ENCODE measurements around the gene TBX21. TPM values are rescaled to one million over a fixed set of nuclear protein-coding genes. Genes with fewer than 3 reads are reported as not detected.
A peak's percentile ranks its signal among the peaks of the same experiment; 100 is the strongest.

TBX21 gene
- total and polyA plus RNA-seq, 2 donors, result 0.11 to 0.25 TPM

GRCh38 chr17:47774331-47774730 is 41.3 kb downstream of the TBX21 start:
- Histone ChIP-seq H3K4me3 (ENCODE audit: low read depth, low read length) (no peak overlapping the region), H3K27ac (ENCODE audit: low read depth) (no peak overlapping the region), H3K4me1 (ENCODE audit: insufficient read depth) (no peaks in the 10 kb centered on the region), H3K36me3 (ENCODE audit: insufficient read depth) (no peaks in the 10 kb centered on the region)
- 66% methylated on average over 4 of the region's 4 CpGs for WGBS
- DNase-seq (ENCODE audit: extremely low spot score), result no peak

DNA sequence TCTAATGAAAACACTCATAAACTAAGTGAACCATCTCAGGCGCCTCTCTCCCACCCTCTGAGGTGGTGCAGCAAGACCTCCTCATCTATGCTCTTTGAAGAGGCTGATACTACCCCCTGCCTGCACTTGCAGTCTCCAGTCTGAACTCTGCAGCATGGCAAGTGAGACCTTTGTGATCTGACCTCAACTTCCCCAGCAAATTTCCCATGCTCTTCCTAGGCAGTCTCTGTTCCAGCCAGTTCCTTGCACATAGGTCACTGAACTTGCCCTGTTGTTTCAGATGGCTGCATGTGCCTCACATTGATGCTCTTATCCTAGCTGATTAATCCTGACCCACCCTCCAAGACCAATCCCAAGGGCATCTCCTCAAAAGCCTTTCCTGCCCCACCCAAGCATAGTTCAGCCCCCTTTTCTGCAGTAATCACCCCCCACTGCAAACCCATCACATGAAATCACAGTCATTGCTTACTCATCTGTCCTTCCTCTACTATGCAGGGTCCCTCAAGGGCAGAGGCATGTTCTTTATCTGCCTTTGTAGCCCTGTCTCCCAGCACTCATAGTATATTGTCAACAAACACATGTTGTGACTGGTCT is 42.0 kb downstream of the TBX21 start:
- Histone ChIP-seq H3K4me1 (ENCODE audit: insufficient read depth) (no peaks in the 10 kb centered on the region), H3K27ac (ENCODE audit: low read depth) (no peak overlapping the region), H3K4me3 (ENCODE audit: low read depth, low read length) (no peak overlapping the region), H3K36me3 (ENCODE audit: insufficient read depth) (no peaks in the 10 kb centered on the region)
- DNase-seq (ENCODE audit: extremely low spot score), result no peak
- 75% methylated on average over 1 of the region's 1 CpG for WGBS

GRCh38 chr17:47776330-47777197 is 43.5 kb downstream of the TBX21 start:
- DNase-seq (ENCODE audit: extremely low spot score), result no peak
- Histone ChIP-seq H3K27ac (ENCODE audit: low read depth) (no peak overlapping the region), H3K36me3 (ENCODE audit: insufficient read depth) (no peaks in the 10 kb centered on the region), H3K4me3 (ENCODE audit: low read depth, low read length) (no peak overlapping the region), H3K4me1 (ENCODE audit: insufficient read depth) (no peaks in the 10 kb centered on the region)
- 39% methylated on average over 14 of the region's 14 CpGs for WGBS

DNA sequence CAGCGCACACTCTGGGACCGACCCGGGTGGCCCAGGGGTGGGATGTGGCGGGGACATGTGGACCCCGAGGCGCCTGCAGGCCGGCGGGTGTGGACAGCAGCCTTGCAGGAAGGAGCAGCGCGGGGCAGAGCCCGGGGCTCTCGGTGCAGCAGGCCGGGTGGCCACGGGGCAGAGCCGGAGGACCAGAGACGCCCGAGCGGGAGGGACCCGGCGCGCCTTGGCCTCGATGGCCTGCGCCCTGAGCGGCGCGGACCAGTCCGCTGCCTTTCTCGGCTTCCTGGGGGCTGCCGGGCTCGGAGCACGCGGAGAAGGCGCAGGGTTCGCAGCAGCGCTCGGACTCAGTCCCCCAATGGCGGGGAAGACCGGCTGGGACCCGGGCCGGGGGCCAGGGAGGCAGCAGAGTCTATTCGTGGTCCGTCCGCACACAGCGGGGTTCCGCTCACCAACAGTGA is 45.2 kb downstream of the TBX21 start:
- Histone ChIP-seq H3K36me3 (ENCODE audit: insufficient read depth) (no peaks in the 10 kb centered on the region), H3K27ac (ENCODE audit: low read depth) (no peak overlapping the region), H3K4me1 (ENCODE audit: insufficient read depth) (no peaks in the 10 kb centered on the region), H3K4me3 (ENCODE audit: low read depth, low read length) (no peak overlapping the region)
- DNase-seq (ENCODE audit: extremely low spot score), result no peak
- 20% methylated on average over 45 of the region's 45 CpGs for WGBS

DNA sequence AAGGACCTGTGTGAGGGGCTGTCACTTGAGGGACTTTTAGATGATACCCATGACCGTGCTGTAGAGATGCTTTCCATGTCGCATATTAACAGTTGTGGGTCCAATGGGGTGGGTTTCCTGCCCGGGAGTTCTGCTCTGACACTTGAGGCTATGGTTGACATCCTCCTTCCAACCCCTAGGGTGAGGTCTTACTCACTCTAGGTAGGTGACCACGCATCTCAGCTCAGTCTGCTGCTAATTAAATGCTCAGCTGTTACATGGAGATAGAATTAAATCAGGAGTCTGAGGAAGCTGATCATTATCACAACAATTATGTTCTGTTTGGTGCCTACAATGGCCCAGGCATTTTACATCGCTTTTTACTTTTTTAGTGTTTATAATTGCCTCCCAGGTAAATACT is 48.4 kb downstream of the TBX21 start:
- 70% methylated on average over 5 of the region's 5 CpGs for WGBS
- no peak for DNase-seq (ENCODE audit: extremely low spot score)
- no peaks in the 10 kb centered on the region for H3K4me1 ChIP-seq (ENCODE audit: insufficient read depth)
- no peaks in the 10 kb centered on the region for H3K36me3 ChIP-seq (ENCODE audit: insufficient read depth)
- no peak overlapping the region for H3K4me3 ChIP-seq (ENCODE audit: low read depth, low read length)
- H3K27ac ChIP-seq (ENCODE audit: low read depth), result no peak overlapping the region

GRCh38 chr17:47785538-47786123 is 52.6 kb downstream of the TBX21 start:
- 26% methylated on average over 5 of the region's 5 CpGs for WGBS
- H3K27ac ChIP-seq (ENCODE audit: low read depth), result no peak overlapping the region
- H3K36me3 ChIP-seq (ENCODE audit: insufficient read depth), result no peaks in the 10 kb centered on the region
- DNase-seq (ENCODE audit: extremely low spot score), result no peak
- H3K4me1 ChIP-seq (ENCODE audit: insufficient read depth), result no peaks in the 10 kb centered on the region
- H3K4me3 ChIP-seq (ENCODE audit: low read depth, low read length), result no peak overlapping the region

DNA sequence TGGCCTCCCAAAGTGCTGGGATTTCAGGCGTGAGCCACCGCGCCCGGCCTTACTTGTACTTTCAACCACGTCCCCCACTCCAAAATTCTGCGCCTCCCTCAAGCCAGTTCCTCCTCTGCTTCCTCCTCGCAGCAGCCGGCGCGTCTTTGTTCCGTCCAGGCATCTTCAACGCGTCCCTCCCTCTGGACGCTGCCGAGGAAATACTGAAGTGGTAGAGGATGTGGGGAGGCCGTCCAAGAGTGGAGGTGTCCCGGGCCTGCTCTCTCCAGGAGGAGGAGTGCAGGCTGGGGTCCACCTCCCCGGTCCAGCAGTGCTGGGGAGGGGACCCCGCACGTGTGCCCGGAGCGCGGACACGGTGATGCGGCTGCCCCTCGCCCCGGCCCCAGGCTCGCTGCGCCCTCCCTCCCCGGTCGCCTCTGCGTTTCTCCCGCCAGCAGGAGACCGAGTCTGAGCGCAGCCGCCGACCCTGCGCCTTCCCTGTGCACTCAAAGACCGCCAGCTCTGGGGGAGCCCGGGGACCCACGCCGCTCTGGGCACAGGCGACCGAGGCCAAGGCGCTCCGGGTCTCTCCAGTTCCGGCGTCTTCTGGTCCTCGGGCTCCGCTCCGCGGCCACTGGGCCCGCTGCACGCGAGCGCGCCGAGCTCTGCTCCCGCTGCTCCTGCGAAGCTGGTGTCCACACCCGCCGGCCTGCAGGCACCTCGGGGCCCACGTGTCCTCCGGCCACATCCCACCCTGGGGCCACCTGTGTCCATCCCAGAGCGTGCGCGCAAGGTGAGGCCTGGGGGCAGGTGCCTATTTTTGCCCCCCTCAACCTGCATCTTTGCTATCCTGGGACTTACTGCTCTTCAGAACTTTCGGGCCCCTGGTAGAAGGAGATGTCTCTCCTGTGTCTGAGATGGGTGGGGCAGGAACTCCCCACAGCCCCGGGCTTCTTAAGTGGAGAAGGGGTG is 56.9 kb downstream of the TBX21 start:
- no peak for DNase-seq (ENCODE audit: extremely low spot score)
- Histone ChIP-seq H3K4me3 (ENCODE audit: low read depth, low read length) (peak overlapping the region; percentile 32), H3K36me3 (ENCODE audit: insufficient read depth) (no peaks in the 10 kb centered on the region), H3K4me1 (ENCODE audit: insufficient read depth) (no peaks in the 10 kb centered on the region), H3K27ac (ENCODE audit: low read depth) (no peak overlapping the region)
- 2% methylated on average over 70 of the region's 70 CpGs for WGBS

DNA sequence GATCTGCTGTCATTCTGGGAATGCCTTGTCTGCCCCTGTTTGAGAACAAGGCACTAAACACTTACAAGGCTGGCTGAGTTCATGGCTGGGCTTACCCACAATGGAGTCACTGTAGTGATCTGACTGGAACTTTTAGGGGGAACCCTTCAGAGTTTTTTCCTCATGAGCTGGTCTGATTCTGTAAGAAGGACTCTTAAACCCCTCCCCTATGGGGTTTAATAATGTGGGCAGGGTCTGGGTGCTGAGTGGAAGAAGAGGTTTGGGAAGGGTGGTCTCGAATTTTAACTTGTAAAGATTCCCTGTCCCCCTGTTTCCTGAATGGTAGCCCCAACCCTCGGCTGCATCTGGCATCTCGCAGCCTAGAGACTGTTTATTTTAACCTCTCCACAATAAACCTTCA is 58.0 kb downstream of the TBX21 start:
- Histone ChIP-seq H3K4me3 (ENCODE audit: low read depth, low read length) (no peak overlapping the region), H3K4me1 (ENCODE audit: insufficient read depth) (no peaks in the 10 kb centered on the region), H3K27ac (ENCODE audit: low read depth) (no peak overlapping the region), H3K36me3 (ENCODE audit: insufficient read depth) (no peaks in the 10 kb centered on the region)
- no peak for DNase-seq (ENCODE audit: extremely low spot score)
- 16% methylated on average over 3 of the region's 3 CpGs for WGBS

DNA sequence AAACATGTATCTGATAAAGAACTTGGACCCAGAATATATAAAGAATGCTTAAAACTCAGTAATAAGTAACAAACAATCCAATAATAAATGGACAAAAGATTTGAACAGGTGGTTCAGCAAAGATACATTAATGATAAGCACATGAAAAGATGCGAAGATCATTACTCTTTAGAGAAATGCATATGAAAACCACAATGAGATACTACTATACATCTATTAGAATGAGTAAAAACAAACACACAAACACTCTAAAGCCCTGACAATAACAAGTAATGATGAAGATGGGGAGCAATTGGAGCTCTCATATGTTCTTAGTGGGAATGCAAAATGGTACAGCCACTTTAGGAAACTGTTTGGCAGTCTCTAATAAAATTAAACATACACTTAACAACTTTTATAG is 59.4 kb downstream of the TBX21 start:
- Histone ChIP-seq H3K4me3 (ENCODE audit: low read depth, low read length) (no peak overlapping the region), H3K36me3 (ENCODE audit: insufficient read depth) (no peaks in the 10 kb centered on the region), H3K4me1 (ENCODE audit: insufficient read depth) (no peaks in the 10 kb centered on the region), H3K27ac (ENCODE audit: low read depth) (no peak overlapping the region)
- DNase-seq (ENCODE audit: extremely low spot score), result no peak
- WGBS, result 74% methylated on average over 1 of the region's 1 CpG

GRCh38 chr17:47792979-47793378 is 59.9 kb downstream of the TBX21 start:
- H3K36me3 ChIP-seq (ENCODE audit: insufficient read depth), result no peaks in the 10 kb centered on the region
- H3K27ac ChIP-seq (ENCODE audit: low read depth), result no peak overlapping the region
- DNase-seq (ENCODE audit: extremely low spot score), result no peak
- 57% methylated on average over 6 of the region's 6 CpGs for WGBS
- H3K4me1 ChIP-seq (ENCODE audit: insufficient read depth), result no peaks in the 10 kb centered on the region
- no peak overlapping the region for H3K4me3 ChIP-seq (ENCODE audit: low read depth, low read length)

Other genes starting within 250 kb of the TBX21 start
- 202 TPM for gene NPEPPS, start 202.1 kb upstream of the TBX21 start, total RNA-seq
- gene NPEPPS, start 202.1 kb upstream of the TBX21 start, polyA plus RNA-seq, result 53.1 TPM
- 136 TPM for gene KPNB1, start 83.3 kb upstream of the TBX21 start, total RNA-seq
- gene KPNB1, start 83.3 kb upstream of the TBX21 start, polyA plus RNA-seq, result 66.8 TPM
- 5.5 TPM for gene TBKBP1, start 39.1 kb upstream of the TBX21 start, total RNA-seq
- gene TBKBP1, start 39.1 kb upstream of the TBX21 start, polyA plus RNA-seq, result 19.1 TPM
- gene OSBPL7, start 88.6 kb downstream of the TBX21 start, total RNA-seq, result 7.8 TPM
- gene OSBPL7, start 88.6 kb downstream of the TBX21 start, polyA plus RNA-seq, result 9.6 TPM
- 8.5 TPM for gene MRPL10, start 98.3 kb downstream of the TBX21 start, total RNA-seq
- 80.9 TPM for gene MRPL10, start 98.3 kb downstream of the TBX21 start, polyA plus RNA-seq
- not detected for gene LRRC46, start 98.4 kb downstream of the TBX21 start, total RNA-seq
- 0.30 TPM for gene LRRC46, start 98.4 kb downstream of the TBX21 start, polyA plus RNA-seq
- 27.4 TPM for gene SCRN2, start 108.0 kb downstream of the TBX21 start, total RNA-seq
- gene SCRN2, start 108.0 kb downstream of the TBX21 start, polyA plus RNA-seq, result 41.0 TPM
- gene SP6, start 117.9 kb downstream of the TBX21 start, total RNA-seq, result 2.2 TPM
- 2.3 TPM for gene SP6, start 117.9 kb downstream of the TBX21 start, polyA plus RNA-seq
- gene SP2, start 163.0 kb downstream of the TBX21 start, total RNA-seq, result 1.9 TPM
- 16.0 TPM for gene SP2, start 163.0 kb downstream of the TBX21 start, polyA plus RNA-seq
- gene PNPO, start 208.3 kb downstream of the TBX21 start, total RNA-seq, result 6.6 TPM
- 8.2 TPM for gene PNPO, start 208.3 kb downstream of the TBX21 start, polyA plus RNA-seq
- 3.4 TPM for gene PRR15L, start 224.6 kb downstream of the TBX21 start, total RNA-seq
- gene PRR15L, start 224.6 kb downstream of the TBX21 start, polyA plus RNA-seq, result 1.2 TPM
- gene CDK5RAP3, start 237.9 kb downstream of the TBX21 start, total RNA-seq, result 77.4 TPM
- 117 TPM for gene CDK5RAP3, start 237.9 kb downstream of the TBX21 start, polyA plus RNA-seq

Data from urinary bladder (tissue), 4 donors.